Fibroblast of the aortic adventitia (primary cell): ENCODE results near the gene BTBD7. TPM values are rescaled to one million over a fixed set of nuclear protein-coding genes. Genes with fewer than 3 reads are reported as not detected.

Experiments used
- DNase-seq: peaks from one replicate; pipeline ENCODE4 v3.0.0-alpha.2; 2010; ENCODE audit warnings: low read depth
- H3K4me3 ChIP-seq: 2 replicates; pipeline ENCODE4 v1.5.1; 2011; ENCODE audit warnings: low read depth, mild to moderate bottlenecking, control low read depth, low read length, moderate library complexity
- CTCF ChIP-seq: IDR thresholded peaks from 2 replicates; pipeline ENCODE4 v1.5.1; 2011; ENCODE audit warnings: mild to moderate bottlenecking, low read length, control low read depth, inconsistent platforms; ENCODE audit not compliant: insufficient read depth
- total RNA-seq: library from RNA; depleted of rRNA; stranded (reverse); fragments of >200 nt; gene quantifications from 2 replicates; pipeline ENCODE4 v1.2.3, GENCODE V29; 2012; ENCODE audit warnings: low replicate concordance

Gene BTBD7
- total RNA-seq, 1 donor = 38.0 TPM

- peak; percentile 31 for DNase-seq
Observed at GRCh38 chr14:93263416-93263815, 69.4 kb downstream of the BTBD7 start.

GRCh38 chr14:93262446-93262845 lies 70.4 kb downstream of the BTBD7 start:
- no peak for DNase-seq
- TF ChIP-seq CTCF = no peak
- H3K4me3 ChIP-seq = no peak overlapping the region

More at GRCh38 chr14:93263416-93263815, 69.4 kb downstream of the BTBD7 start:
- TF ChIP-seq CTCF = no peak
- no peak overlapping the region for H3K4me3 ChIP-seq

- no peak for TF ChIP-seq CTCF
- DNase-seq = no peak
- H3K4me3 ChIP-seq = no peak overlapping the region
Observed at GRCh38 chr14:93249128-93249831, 83.6 kb downstream of the BTBD7 start.

GRCh38 chr14:93246534-93246933 lies 86.3 kb downstream of the BTBD7 start:
- no peak overlapping the region for H3K4me3 ChIP-seq
- DNase-seq = no peak
- no peak for TF ChIP-seq CTCF

GRCh38 chr14:93245764-93246420 lies 86.9 kb downstream of the BTBD7 start:
- no peak for DNase-seq
- no peak overlapping the region for H3K4me3 ChIP-seq
- TF ChIP-seq CTCF = no peak

- no peak for TF ChIP-seq CTCF
- H3K4me3 ChIP-seq = no peak overlapping the region
- no peak for DNase-seq
Observed at GRCh38 chr14:93240678-93241000, 92.2 kb downstream of the BTBD7 start.
